HL-60 (cell line): ENCODE data around the gene JMJD7.

Experiments
- DNase-seq, 2 experiments: peaks; one replicate each; pipeline ENCODE4 v3.0.0-alpha.2; 2010 to 2020; ENCODE audit warnings: low read depth in 1 of 2, low spot score in 1 of 2
- H3K27ac ChIP-seq: fragments of 250-450 bp; sonication (Bioruptor Pico); replicated peaks from 2 replicates; pipeline ENCODE4 v1.5.1; 2020; ENCODE audit warnings: mild to moderate bottlenecking, moderate library complexity
- H3K27me3 ChIP-seq: fragments of 250-450 bp; sonication (Bioruptor Pico); 2 replicates; pipeline ENCODE4 v1.5.1; 2021; ENCODE audit warnings: mild to moderate bottlenecking, moderate library complexity; ENCODE audit not compliant: insufficient read depth, poor library complexity, severe bottlenecking
- H3K4me3 ChIP-seq: replicated peaks from 2 replicates; pipeline ENCODE4 v1.5.1; 2011; ENCODE audit warnings: mild to moderate bottlenecking, control low read depth, low read length; ENCODE audit not compliant: insufficient read depth
- CTCF ChIP-seq: IDR thresholded peaks from one replicate; pipeline ENCODE4 v1.5.1; 2011; ENCODE audit warnings: low read length, control low read depth, inconsistent platforms; ENCODE audit not compliant: insufficient read depth
- GABPA ChIP-seq: IDR thresholded peaks from 2 replicates; pipeline ENCODE4 v1.6.1; 2012; ENCODE audit warnings: low read depth
- POLR2AphosphoS5 ChIP-seq: IDR thresholded peaks from 2 replicates; pipeline ENCODE4 v1.6.1; 2012; ENCODE audit warnings: low read depth
- SPI1 ChIP-seq: IDR thresholded peaks from 2 replicates; pipeline ENCODE4 v1.6.1; 2012; ENCODE audit warnings: low read depth, mild to moderate bottlenecking, borderline replicate concordance
- long read RNA-seq: library from polyadenylated mRNA; unstranded; transcript quantifications from one replicate; pipeline ENCODE4 v2.0.0, GENCODE V29; 2020
- TF ChIP-seq, protein P1 (sequence below): IDR thresholded peaks from 2 replicates; pipeline ENCODE4 v1.6.1; 2012; ENCODE audit warnings: low read depth; ENCODE audit not compliant: insufficient replicate concordance

JMJD7 gene
- long read RNA-seq, transcript JMJD7-201 (8 exons, 1,416 nt), result major isoform, 9 of 12 reads
- long read RNA-seq, partial matches to known transcripts, result 0 of 12 reads
- long read RNA-seq, other reads (novel, unspliced or antisense), result 2 of 12 reads

DNA sequence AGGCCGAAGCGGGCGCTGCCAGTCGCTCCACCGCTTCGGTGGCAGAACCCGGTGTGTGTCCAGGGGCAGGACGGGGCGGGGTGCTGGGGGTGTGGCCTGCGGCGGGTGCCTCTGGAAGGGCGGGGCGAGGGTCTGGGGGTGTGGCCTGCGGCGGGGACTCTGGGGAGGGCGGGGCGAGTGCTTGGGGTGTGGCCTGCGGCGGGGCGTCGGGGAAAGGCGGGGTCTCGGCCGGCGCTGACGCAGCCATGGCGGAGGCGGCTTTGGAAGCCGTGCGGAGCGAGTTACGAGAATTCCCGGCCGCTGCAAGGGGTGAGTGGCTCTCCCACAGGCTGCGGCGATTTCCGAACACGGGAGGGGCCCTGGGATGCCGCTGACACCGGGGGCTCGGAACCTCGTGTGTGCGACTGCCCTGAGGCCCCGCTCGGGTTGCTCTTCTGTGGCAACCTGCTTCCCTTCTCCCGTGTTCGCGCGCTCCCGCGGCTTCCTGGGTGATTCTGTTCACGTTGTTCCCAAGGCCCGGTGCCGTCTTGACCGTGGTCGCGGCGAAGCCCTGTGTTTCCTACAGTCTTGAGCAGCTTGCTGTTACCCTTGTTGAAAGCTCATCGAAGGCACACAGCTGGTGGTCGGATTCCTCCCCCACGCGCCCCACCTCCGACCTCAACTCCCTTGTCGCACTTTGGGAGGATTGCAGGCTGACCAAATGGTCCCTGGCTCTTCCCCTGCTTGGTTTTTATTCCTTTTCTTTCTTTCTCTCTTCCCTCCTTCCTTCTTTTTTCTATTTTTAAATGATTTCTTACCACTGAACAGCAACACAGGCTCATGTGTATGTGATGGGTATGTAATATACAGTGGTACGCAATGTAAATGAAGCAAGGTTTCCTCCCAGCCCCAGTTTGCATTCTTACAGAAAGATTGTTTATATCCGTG is at the start of gene JMJD7:
Gene JMJD7 (plus strand): TSS at position 213 of the 927 bp plus-strand sequence. CDS start 33 bp downstream, at position 246.
- peak within 1 kb of the TSS; percentile 66 for H3K27ac ChIP-seq

GRCh38 chr15:41778521-41778920 is 49.4 kb upstream of the JMJD7 start:
- no peak overlapping the region for H3K4me3 ChIP-seq
- H3K27ac ChIP-seq, result no peak overlapping the region
- no peak for DNase-seq
- no peak for TF ChIP-seq CTCF
- H3K27me3 ChIP-seq, result no peaks in the 10 kb centered on the region

More for the DNA sequence above, at the start of gene JMJD7:
- Histone ChIP-seq H3K4me3 (peak within 1 kb of the TSS; percentile 94), H3K27me3 (no peaks in the 10 kb centered on the region)
- TF ChIP-seq, protein P1, sequence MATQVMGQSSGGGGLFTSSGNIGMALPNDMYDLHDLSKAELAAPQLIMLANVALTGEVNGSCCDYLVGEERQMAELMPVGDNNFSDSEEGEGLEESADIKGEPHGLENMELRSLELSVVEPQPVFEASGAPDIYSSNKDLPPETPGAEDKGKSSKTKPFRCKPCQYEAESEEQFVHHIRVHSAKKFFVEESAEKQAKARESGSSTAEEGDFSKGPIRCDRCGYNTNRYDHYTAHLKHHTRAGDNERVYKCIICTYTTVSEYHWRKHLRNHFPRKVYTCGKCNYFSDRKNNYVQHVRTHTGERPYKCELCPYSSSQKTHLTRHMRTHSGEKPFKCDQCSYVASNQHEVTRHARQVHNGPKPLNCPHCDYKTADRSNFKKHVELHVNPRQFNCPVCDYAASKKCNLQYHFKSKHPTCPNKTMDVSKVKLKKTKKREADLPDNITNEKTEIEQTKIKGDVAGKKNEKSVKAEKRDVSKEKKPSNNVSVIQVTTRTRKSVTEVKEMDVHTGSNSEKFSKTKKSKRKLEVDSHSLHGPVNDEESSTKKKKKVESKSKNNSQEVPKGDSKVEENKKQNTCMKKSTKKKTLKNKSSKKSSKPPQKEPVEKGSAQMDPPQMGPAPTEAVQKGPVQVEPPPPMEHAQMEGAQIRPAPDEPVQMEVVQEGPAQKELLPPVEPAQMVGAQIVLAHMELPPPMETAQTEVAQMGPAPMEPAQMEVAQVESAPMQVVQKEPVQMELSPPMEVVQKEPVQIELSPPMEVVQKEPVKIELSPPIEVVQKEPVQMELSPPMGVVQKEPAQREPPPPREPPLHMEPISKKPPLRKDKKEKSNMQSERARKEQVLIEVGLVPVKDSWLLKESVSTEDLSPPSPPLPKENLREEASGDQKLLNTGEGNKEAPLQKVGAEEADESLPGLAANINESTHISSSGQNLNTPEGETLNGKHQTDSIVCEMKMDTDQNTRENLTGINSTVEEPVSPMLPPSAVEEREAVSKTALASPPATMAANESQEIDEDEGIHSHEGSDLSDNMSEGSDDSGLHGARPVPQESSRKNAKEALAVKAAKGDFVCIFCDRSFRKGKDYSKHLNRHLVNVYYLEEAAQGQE, result peak; percentile 31
- no peak for TF ChIP-seq SPI1
- TF ChIP-seq POLR2AphosphoS5, result peak; percentile 60; the same call in 1 of the 2 replicates
- peak; percentile 72 to 89 for DNase-seq

GRCh38 chr15:41779662-41780157 is 48.2 kb upstream of the JMJD7 start:
- no peak overlapping the region for H3K4me3 ChIP-seq
- TF ChIP-seq CTCF (no peak), SPI1 (no peak), GABPA (no peak), POLR2AphosphoS5 (no peak)
- TF ChIP-seq, protein P1, result no peak
- DNase-seq, result no peak
- no peak overlapping the region for H3K27ac ChIP-seq
- H3K27me3 ChIP-seq, result no peaks in the 10 kb centered on the region

DNA sequence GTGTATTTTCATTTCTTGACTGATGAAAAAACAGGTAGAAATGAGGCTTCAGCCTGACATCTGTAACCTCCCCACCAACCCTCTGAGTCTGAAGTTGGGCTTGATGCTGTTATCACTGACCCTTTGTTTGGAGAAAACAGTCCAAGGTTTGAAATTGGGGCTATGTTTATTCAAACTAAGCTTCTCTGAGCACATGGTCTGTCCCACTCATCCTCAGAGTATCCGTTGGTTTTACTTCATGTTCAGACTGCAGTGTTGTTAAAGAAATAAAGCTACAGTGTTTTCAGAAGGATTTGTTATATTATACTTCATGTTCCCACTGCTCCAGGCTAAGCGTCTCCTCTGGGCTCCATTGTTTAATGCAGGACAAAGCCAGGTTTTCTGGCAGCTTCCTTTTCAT is 47.6 kb upstream of the JMJD7 start:
- H3K27ac ChIP-seq, result no peak overlapping the region
- H3K4me3 ChIP-seq, result no peak overlapping the region
- DNase-seq, result no peak
- no peaks in the 10 kb centered on the region for H3K27me3 ChIP-seq
- no peak for TF ChIP-seq CTCF
- no peak for TF ChIP-seq GABPA
